ENCODE data around the gene KIF1A.

DNA sequence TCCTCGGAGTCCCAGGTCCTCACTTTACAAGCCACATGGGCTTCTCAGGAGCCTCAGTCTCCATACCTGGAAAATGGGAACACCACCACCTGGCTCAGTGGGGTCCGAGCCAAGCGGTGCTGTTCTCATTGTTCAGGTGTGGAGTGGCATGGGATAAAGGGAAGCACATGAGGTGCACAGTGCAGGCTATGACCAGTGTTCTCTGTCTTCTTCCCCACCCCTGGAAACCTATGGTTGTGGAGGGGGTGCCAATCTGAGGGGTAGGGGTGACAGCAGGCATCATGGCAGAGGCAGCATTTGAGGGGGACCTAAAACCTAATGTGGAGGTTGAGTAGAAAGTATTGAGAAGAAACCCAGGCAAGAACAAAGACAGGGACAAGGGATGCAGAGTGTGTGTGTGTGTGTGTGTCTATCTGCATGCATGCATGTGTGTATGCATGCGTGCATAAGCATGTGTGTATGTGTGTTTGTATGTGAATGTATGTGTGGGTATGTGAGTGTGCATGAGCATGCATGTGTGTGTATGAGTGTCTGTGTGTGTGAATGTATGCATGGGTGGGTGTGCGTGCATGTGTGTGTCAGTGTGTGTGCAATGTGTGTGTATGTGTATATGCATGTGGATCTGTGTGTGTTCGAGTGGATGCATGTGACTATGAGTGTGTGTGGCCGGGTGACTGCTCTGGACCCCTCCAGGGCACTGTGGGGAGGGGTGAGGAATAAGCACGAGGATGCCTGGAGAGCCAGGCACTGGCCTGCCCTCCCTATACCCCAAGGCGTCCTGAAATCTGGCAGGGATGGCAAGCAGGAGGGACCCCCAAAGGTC, 4.0 kb downstream of the KIF1A start:
- TF ChIP-seq, protein P1, sequence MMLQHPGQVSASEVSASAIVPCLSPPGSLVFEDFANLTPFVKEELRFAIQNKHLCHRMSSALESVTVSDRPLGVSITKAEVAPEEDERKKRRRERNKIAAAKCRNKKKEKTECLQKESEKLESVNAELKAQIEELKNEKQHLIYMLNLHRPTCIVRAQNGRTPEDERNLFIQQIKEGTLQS (CRISPR knock-in tag; conservative IDR thresholded peaks at IDR 0.05), result no peak
- TF ChIP-seq, protein P2, sequence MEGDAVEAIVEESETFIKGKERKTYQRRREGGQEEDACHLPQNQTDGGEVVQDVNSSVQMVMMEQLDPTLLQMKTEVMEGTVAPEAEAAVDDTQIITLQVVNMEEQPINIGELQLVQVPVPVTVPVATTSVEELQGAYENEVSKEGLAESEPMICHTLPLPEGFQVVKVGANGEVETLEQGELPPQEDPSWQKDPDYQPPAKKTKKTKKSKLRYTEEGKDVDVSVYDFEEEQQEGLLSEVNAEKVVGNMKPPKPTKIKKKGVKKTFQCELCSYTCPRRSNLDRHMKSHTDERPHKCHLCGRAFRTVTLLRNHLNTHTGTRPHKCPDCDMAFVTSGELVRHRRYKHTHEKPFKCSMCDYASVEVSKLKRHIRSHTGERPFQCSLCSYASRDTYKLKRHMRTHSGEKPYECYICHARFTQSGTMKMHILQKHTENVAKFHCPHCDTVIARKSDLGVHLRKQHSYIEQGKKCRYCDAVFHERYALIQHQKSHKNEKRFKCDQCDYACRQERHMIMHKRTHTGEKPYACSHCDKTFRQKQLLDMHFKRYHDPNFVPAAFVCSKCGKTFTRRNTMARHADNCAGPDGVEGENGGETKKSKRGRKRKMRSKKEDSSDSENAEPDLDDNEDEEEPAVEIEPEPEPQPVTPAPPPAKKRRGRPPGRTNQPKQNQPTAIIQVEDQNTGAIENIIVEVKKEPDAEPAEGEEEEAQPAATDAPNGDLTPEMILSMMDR (IDR thresholded peaks at IDR 0.05), result no peak
